Glutamatergic neuron (in vitro differentiated cells): ENCODE data around the gene USP3. TPM values are rescaled to one million over a fixed set of nuclear protein-coding genes. Genes with fewer than 3 reads are reported as not detected.

Experiments used
- DNase-seq: peaks from one replicate; pipeline ENCODE4 v3.0.0; 2022
- H3K27ac Mint-ChIP-seq: one replicate; pipeline ENCODE4 v1.8.0; 2020; ENCODE audit warnings: mild to moderate bottlenecking, mixed read lengths, inconsistent platforms; ENCODE audit not compliant: unreplicated experiment
- H3K27me3 Mint-ChIP-seq: one replicate; pipeline ENCODE4 v1.8.0; 2020; ENCODE audit warnings: mild to moderate bottlenecking, moderate library complexity, mixed read lengths, inconsistent platforms; ENCODE audit not compliant: unreplicated experiment
- H3K36me3 Mint-ChIP-seq: one replicate; pipeline ENCODE4 v1.8.0; 2020; ENCODE audit warnings: mild to moderate bottlenecking, mixed read lengths, inconsistent platforms; ENCODE audit not compliant: unreplicated experiment
- H3K4me1 Mint-ChIP-seq: one replicate; pipeline ENCODE4 v1.8.0; 2020; ENCODE audit warnings: mild to moderate bottlenecking, low read depth, mixed read lengths, inconsistent platforms; ENCODE audit not compliant: unreplicated experiment
- H3K4me3 Mint-ChIP-seq: one replicate; pipeline ENCODE4 v1.8.0; 2020; ENCODE audit warnings: mild to moderate bottlenecking, mixed read lengths, inconsistent platforms; ENCODE audit not compliant: unreplicated experiment
- H3K9me3 Mint-ChIP-seq: one replicate; pipeline ENCODE4 v1.8.0; 2020; ENCODE audit warnings: mild to moderate bottlenecking, moderate library complexity, mixed read lengths, inconsistent platforms; ENCODE audit not compliant: unreplicated experiment
- CTCF ChIP-seq: fragments of 200-600 bp; sonication (generic); IDR thresholded peaks from one replicate; pipeline ENCODE4 v1.5.0; 2021; ENCODE audit not compliant: partially characterized antibody, unreplicated experiment
- total RNA-seq: library from RNA; stranded (reverse); fragmentation: NEBNext Ultra II Directional; extraction: Animal tissue kit (Norgen Biotek cat#: 25700); gene quantifications from one replicate; pipeline ENCODE4 v1.2.1, GENCODE V29; 2021; ENCODE audit not compliant: unreplicated experiment

Gene USP3
- total RNA-seq, 1 donor from 2014 or later: 50.9 TPM

- DNase-seq: no peak
- H3K9me3 Mint-ChIP-seq: peaks cover 3% of the 10 kb centered on the region
- no peak overlapping the region for H3K4me3 Mint-ChIP-seq
- H3K27ac Mint-ChIP-seq: no peak overlapping the region
- TF ChIP-seq CTCF: no peak
- H3K4me1 Mint-ChIP-seq: peaks cover 11% of the 10 kb centered on the region
- peaks cover 5% of the 10 kb centered on the region for H3K27me3 Mint-ChIP-seq
- no peaks in the 10 kb centered on the region for H3K36me3 Mint-ChIP-seq
These were observed 4.9 kb downstream of the USP3 start for GRCh38 chr15:63509056-63509954.

DNA sequence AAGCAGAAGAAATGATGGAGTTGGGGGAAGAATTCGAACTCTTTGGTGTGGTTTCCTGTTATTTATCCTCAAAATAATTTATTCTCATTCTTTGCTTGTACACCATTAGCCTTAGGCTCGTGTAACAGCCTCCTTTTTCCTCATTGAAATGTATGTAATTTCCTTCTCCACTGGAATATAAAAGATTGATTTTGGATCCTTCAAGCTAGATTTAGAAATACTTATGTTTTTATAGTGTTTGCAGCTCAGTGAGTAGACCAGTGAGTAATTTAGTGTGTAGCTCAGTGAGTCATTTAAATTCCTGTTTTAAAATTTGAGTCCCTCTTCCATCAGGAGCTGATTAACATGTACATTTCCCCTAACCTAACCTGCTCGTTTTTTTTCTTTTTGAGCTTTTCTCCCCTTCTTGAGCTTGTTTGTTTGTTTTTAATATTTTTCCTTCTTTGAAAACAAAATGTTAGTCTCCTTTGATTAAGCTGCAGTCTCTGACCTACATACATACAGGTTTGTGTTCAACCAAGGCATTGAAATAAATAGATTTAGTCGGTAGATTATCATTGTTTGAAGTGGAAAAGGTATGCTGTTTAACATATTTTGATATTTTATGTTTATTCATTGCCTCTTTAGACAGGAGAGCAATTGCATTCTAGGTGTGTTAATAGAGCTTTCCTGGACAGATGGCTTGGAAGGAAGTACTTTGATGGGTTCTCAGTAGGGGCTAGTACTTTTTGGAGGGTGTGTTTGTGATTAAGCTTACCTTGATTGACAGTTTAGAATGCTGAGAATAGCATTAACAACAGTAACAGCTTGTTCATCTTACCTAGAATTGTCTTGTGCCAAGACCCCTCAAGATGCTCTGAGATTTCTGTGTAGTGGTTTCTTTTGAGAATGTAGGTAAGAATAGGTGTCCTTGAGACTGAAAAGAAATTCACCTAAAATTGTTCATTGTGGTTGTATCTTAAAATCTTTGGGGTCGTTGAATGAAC, 5.9 kb downstream of the USP3 start:
- no peaks in the 10 kb centered on the region for H3K36me3 Mint-ChIP-seq
- peaks cover 11% of the 10 kb centered on the region for H3K4me1 Mint-ChIP-seq
- no peak overlapping the region for H3K27ac Mint-ChIP-seq
- peaks cover 3% of the 10 kb centered on the region for H3K9me3 Mint-ChIP-seq
- H3K27me3 Mint-ChIP-seq: peaks cover 5% of the 10 kb centered on the region
- H3K4me3 Mint-ChIP-seq: no peak overlapping the region
- no peak for TF ChIP-seq CTCF
- DNase-seq: no peak

DNA sequence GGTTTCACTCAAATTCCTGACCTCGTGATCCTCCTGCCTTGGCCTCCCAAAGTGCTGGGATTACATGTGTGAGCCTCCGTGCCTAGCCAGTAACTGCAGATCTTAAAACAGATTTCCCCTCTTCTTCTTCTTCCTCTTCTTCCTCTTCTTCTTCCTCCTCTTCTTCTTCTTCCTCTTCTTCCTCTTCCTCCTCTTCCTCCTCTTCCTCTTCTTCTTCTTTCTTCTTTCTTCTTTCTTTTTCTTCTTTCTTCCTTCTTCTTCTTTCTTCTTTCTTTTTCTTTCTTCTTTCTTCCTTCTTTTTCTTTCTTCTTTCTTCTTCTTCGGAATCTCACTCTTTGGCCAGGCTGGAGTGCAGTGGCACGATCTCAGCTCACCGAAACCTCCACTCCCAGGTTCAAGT, 7.8 kb downstream of the USP3 start:
- Mint-ChIP-seq H3K4me1 (peaks cover 8% of the 10 kb centered on the region), H3K4me3 (no peak overlapping the region), H3K27ac (no peak overlapping the region), H3K36me3 (no peaks in the 10 kb centered on the region), H3K27me3 (peaks cover 4% of the 10 kb centered on the region), H3K9me3 (no peaks in the 10 kb centered on the region)
- no peak for DNase-seq
- no peak for TF ChIP-seq CTCF

DNA sequence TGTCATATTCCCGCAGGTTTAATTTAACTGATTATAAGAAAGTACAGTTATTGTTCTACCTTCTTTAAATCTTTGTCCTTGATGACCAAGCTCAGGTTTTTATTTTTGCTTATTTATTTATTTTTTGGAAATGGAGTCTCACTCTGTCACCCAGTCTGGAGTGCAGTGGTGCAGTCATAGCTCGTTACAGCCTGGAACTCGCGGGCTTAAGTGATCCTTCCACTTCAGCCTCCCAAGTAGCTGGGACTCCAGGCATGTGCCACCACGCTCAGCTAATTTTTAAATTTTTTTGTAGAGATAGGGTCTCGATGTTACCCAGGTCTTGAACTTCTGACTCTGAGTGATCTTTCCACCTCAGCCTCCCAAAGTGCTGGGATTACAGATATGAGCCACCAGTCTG, 8.9 kb downstream of the USP3 start:
- Mint-ChIP-seq H3K4me3 (no peak overlapping the region), H3K27ac (no peak overlapping the region), H3K4me1 (peaks cover 8% of the 10 kb centered on the region), H3K27me3 (peaks cover 4% of the 10 kb centered on the region), H3K9me3 (no peaks in the 10 kb centered on the region), H3K36me3 (no peaks in the 10 kb centered on the region)
- no peak for TF ChIP-seq CTCF
- no peak for DNase-seq
